Activated CD4-positive, alpha-beta T cell treated with anti-CD3 and anti-CD28 coated beads, Interleukin-10, Interleukin-2, amounts not matched to agents 100 ng/mL and 50 ng/mL, durations not matched to agents 16 hours and 8 hours (primary cell): ENCODE data around the gene SGMS1.
"Not testable (repeated sequence)": the region's sequence is repeated elsewhere in the genome, so short reads cannot be mapped to it uniquely, and the experiment has no call there.

Source experiments
- DNase-seq: peaks from one replicate; pipeline ENCODE4 v3.0.0-alpha.2; 2020

Gene SGMS1

DNA sequence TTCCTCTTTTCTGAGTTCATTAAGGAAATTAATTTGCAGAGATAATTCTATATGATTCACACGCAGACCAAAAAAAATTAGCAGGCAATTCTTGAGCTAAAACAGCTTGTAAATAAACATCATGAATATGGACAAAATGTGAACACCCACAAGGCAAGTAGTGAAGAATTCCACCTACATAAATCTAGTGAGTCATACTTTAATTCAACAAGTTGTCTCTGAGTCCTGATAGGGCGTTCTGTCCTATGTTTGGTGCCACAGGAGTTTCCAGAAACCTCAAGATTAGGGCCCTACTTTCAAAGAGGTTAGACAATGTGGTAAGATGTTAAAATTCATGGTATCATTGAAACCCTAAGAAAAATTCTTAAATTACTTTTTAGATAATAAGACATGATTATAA, 122.3 kb downstream of the SGMS1 start:
- DNase-seq = peak; percentile 29

DNA sequence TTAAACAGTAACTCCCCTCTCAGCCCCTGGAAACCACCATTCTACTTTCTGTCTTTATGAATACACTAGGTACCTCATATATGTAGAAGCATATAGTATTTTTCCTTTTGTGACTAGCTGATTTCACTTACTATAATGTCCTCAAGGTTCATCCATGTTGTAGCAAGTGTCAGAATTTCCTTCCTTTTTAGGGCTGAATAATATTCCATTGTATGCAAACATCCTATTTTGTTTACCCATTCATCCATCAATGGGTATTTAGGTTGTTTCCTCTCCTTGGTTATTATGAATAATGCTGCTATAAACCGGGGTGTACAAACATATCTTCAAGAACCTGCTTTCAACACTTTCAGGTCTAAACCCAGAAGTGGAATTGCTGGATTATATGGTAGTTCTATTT, 125.3 kb downstream of the SGMS1 start:
- no peak for DNase-seq

DNA sequence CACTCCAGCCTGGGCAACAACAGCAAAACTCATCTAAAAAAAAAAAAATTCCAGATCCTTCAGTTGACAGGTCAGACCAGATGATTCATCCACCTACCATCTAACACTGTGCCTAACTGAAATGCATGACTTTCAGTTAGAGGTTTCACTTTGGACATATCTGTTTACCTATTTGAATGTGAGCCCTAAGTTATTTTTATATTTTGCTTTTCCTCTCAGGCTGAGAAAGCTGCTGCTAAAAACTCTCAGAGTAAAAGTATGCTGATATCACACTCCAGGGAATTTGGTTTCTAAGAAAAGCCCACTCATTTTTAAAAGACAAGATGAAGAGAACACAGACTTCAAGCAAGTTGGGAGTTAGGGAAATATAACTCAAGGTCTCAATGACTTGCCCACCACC, 126.0 kb downstream of the SGMS1 start:
- DNase-seq = peak; percentile 78

DNA sequence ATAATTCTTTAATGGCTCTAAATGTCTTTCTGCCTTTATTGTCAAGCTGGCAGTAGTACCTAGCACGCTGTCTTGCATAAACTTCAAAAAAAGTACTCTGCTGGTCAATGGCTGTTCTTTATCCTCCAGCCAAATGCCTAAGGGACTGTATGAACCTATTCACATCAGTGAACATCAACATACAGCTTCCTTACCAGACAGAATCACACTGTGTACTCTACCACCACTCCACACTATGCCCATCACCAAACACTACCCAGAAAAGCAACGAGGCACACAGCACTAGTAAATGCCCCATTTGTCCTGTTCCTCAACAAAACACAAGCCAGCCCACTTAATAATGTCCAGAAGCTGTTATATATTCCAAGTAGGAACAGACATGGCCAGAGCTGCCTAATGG, 127.5 kb downstream of the SGMS1 start:
- DNase-seq = no peak

DNA sequence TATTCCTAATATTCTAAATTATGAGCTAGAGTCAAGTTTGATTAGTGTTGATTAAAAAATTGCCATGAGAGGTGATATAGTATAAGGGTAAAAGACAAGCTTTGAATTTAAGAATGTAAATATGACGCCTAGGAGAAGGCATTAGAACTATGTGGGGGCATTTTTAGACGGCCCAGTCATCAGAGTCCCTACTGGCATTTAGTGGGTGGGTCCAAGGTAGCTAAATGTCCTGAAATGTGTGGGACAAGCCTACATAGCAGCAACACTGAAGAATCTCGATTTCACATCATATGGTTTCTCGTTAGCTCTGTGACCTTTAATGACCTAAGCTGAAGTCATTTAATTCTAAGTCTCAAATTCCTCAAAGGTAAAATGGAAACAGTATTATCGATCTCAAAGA, 133.5 kb downstream of the SGMS1 start:
- no peak for DNase-seq

DNA sequence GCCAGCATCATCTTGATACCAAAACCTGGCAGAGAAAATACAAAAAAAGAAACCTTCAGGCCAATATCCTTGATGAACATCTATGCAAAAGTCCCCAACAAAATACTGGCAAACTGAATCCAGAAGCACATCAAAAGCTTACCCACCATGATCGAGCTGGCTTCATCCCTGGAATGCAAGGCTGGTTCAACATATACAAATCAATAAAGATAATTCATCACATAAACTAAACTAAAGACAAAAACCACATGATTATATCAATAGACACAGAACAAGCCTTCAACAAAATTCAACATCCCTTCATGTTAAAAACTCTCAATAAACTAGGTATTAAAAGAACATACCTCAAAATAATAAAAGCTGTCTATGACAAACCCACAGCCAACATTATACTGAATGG, 139.2 kb downstream of the SGMS1 start:
- not testable (repeated sequence) for DNase-seq

DNA sequence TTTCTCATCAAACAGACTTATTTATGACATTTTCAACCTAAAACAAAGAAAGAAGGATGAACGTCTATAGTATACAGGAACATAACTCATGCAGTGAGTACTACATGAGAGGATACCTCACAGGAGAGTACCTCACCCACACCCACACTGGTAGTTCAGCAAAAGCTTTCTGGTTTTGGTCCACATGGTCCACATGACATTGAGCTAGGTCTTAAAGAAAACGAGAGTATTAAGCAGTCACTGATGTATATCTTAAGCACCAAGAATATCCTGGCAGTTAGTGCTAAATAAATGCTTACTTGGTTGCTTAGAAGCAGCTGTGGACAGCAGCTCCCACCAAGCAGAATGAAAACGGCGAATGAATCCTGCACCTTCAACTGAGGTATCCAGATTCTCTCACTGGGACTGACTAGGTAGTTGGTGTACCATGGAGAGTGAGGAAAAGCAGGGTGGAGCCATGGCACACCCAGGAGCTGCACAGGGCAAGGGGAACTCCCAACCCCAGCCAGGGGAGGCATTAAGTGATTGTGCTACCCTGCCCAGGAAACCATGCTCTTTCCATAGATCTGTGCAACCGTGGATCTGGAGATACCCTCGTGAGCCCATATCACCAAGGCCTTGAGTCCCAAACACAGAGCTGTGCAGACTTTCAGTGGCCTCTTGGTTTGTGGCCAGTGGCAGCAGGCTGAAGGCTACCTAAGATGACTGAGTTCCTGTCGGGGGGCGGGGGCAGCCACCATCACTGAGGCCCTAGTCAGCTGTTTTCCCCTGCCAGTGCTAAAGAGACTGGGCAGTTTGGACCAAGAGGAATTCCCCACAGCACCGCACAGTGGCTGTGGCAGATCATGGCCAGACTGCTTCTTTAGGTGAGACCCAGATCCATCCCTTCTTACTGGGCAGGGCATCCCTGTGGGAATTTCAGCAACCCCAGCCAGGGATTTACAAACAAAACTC, 143.4 kb downstream of the SGMS1 start:
- no peak for DNase-seq

DNA sequence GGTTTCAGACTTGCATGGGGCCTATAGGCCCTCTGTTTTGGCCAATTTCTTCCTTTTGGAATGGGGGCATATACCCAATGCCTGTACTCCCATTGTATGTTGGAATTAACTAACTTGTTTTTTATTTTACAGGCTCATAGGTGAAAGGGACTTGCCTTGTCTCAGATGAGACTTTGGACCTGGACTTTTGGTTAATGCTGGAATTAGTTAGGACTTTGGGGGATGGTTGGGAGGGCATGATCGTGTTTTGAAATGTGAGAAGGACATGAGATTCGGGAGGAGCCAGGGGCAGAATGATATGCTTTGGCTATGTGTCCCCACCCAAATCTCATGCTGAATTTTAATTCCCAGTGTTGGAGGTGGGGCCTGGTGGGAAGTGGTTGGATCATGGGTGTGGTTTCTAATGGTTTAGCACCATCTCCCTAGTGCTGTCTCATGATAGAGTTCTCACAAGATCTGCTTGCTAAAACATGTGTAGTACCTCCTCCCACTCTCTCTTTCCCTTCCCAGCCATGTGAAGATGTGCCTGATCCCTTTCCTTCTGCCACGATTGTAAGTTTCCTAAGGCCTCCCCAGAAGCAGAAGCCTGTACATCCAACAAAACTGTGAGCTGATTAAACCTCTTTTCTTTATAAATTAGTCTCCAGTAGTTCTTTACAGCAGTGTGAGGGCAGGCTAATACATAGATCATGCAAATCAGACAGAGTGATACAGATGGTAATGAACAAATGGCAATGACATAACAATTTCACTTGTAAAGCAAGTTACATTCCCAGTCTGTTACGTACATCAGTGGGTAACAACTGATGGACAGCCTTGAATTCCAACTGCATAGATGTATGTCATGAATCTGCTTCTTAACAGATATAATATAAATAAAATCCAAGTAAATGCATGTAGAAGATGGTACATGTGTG, 146.2 kb downstream of the SGMS1 start:
- no peak for DNase-seq

DNA sequence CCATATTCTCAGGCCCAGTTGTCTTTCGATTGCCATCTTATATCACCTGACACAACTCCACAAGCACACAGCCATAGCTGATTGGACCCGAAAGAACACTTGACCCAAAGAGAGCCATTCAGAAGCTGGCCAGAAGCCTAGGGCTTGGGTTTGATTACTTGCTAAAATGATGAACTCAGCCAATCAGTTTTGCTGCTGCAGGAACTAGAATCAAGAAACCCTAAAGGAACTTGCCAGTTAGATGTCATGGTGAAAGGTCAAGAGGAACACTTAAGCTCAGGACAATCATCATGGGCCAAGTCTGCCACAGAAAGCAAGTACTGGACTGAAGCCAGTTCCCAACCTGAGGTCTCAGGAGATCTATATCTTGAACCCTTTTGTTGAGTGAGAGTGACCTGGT, 150.0 kb downstream of the SGMS1 start:
- DNase-seq = no peak

DNA sequence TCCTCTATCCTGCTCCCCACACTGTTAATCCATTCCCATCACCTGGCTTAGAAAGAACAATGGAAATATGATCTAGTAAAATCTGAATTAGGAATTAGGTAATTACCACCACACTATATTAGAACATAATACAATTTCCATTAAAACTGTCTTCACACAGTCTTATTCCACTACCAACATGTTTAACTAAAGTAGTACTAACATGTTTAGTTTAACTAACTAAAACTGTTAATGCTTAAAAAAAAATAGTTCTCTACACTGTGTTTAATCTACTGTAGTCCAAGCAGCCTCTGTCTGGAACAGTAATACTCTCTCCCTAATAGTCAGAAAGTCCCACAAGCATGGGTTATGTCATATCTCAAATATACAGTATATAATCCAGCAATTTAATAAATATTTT, 150.8 kb downstream of the SGMS1 start:
- no peak for DNase-seq

DNA sequence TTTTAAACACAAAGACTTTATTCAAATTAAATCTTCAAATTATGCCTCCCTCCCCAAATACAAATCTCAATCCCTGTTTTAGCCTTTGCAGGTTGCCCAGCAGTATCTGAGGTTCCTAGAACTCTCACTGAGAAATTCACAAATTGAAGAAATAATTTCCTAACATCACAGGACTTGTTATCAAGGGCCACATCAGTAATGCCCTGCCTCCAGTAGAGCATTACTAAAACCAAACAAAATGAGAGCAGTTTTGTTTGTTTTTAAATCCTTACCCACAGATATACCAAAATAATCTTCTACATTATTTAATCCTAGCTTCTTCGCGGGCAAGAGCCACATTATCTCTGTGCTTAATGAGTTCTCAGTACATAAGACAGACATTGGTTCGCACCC, 152.2 kb downstream of the SGMS1 start:
- DNase-seq = no peak

DNA sequence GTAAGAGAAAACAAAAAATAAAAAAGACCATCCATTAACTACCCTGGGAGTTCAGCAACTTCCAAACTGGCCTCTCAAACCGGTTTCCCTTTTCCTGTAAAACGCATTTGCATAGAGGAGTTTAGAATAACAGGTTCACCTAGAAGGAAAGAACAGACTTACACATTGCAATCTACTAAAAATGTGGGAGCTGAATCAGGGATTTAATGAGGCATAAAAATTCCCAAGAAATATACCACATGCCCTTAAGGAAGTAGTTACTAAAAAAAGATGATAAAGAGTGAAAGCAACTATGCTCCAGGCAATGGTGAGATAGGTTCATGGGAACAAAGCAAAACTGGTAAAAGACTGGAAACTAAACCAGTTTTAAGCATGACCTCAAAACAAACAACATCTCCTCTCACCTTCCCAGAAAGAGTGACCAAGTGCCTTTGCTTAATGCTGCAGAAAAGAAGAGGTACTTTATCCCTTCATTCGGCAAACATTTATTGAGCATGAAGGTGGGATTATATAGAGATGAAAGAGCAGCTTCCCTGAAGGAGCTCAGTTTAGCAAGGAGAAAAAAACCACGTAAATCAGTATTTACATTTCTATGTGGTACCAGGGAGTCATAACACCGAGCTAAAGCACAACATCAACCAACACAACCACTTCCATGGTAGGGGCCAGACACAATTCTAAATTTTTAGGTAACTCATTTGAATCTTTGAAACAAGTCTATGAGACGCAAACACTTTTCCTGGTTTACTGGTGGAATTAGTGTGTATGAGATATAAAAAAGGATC, 152.8 kb downstream of the SGMS1 start:
- no peak for DNase-seq

DNA sequence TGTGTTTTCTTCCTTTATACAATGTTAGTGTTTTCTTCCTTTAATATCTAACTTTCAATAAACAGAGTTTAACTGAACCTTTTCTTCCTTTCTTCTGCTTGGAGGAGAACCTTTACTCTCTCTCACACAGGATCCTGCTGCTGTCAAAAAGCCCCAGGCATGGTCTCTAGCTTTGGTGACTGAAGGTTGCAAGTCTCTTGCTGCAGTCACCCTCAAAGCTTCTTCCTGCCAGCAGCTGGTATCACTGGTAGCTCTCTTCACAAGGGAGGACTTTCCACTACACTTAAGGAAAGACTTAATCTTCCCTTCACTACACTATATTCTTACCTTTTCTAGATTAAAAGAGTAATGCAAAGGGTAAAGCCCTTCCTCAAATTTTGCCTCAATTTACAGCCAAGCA, 153.4 kb downstream of the SGMS1 start:
- DNase-seq = peak; percentile 19

DNA sequence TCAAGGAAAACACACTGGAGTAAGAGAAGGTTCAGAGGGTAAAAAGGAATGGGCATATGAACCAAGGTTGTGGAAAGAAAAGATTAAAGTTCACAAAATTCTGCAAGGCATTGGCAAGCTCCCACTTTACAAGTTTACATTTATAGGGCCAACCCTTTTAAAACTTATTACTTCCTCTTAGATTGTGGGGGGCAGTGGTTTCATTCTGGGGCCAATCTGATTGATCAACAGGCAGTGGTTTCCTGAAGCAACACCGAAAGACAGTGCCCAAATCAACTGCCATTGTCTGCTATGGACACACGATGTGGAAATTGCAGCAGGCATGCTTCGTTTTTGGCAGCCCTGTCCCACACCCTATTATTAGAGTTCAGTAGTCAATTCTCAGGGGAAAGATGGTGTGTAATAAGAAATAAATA, 154.0 kb downstream of the SGMS1 start:
- peak; percentile 4 for DNase-seq

DNA sequence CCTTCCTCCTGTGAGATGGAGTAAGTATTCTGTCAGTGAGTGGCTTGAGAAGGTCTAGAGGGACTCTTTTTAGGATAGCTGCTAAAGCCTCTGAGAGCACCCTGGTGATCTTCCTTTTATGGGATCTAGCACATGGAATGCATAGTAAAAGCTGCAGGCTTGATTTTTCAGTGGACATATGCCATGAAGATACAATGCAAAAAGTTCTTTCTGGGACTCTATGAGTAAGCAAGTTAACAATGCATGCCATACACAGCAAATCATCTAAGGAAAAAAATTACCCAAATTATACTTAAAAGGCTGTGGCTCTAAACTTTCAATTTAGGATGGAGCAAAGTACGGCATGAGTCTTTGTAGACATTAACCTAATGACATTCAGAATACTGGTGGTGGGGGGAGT, 154.5 kb downstream of the SGMS1 start:
- DNase-seq = no peak

DNA sequence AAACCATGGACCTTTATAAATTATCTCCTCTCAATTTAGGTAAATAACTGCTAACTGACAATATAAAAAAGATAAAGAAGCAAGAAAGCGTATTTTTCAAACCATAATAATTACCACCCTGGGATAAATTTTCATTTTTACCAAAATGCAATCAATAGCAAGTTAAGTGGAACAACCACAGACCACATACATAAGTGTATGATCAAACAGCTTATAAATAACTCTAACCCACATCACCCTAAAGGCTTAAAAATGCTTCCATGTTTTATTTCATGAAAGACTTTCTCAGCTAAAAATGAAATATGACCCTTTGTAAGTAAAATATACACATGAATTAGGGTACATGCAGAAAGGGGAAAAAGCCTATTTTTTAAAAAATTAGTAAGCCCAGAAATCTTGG, 156.5 kb downstream of the SGMS1 start:
- DNase-seq = no peak

DNA sequence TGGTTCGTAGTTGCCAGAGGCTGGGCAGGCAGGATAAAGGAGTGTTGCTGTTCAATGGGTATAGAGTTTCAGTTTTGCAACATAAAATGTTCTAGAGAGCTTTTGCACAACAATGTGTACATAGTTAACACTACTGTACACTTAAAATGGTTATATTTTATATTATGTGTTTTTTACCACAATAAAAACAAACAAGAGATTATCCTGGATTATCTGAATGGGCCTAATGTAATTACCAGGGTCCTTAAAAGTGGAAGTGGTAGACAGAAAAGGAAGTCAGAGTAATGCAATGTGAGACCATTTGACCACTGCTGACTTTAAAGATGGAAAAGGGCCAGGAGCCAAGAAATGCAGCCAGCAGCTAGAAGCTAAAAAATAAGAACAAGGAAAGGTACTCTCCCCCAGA, 159.7 kb downstream of the SGMS1 start:
- DNase-seq = no peak

DNA sequence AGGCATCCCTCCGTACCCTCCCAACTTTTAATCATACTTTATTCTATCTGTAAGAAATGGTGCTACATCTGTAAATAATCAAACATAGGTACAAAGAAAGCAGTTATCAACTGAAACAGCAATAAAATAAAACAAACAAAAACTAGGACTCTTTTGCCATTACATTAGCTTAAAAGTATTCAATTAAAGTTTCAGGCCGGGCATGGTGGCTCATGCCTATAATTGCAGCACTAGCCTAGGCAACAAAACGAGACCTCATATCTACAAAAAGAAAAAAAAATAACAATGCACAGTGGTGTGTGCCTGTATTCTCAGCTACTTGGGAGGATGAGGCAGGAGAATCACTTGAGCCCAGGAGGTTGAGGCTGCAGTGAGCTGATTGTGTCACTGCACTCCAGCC, 161.9 kb downstream of the SGMS1 start:
- no peak for DNase-seq

DNA sequence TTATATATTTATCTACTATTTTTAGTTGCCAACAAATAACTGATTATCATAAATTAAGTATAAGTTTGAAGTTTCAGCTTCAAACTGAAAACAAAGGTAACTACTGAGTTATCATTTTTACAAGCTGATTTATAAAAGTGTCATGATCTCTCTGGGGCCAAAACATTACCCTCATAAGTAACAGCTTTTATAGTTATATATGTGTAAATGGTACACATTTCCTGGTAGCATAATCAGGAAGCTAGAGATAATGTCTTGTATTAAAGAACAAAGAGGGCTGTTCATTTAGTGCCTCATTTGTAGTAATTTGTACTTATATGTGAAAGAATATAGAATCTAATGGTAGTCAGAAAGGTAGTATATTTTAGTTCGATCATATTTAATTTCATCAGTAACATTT, 162.6 kb downstream of the SGMS1 start:
- DNase-seq = no peak

DNA sequence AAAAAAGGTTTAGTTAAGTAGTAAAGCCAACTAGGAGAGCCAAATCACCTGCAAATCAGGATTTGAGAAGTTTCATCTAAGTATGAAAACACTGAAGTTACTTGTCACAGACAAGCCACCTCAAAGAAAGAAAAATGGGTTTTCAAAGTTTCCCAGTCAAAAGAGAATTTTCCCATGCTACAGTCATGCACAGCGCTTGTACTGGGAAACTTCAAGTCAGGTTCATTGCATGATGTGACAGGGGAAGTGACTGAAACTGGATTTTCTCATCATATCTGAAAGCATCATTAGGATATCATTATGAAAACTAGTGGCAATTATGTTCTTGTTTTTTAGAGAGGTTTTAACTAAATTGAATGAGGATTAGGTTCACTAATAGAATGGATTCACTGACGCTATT, 167.0 kb downstream of the SGMS1 start:
- no peak for DNase-seq

DNA sequence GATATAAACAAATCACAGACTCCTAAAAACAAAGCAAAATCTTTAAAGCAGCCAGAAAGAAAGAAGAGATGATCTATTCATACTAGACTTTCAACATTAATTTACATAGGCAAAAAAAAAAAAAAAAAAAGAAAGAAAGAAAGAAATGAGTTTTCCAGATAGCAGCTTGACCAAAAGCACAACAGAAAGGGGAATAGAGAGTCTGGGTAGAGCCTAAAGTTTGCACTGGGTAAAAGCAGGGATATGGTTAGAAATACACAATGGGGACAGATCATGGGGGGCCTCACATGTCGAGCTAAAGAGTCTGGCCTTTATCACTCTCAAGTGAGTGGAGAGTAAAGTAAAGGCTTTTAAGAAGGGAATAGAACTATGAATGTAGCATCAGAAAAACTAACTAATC, 169.8 kb downstream of the SGMS1 start:
- no peak for DNase-seq

DNA sequence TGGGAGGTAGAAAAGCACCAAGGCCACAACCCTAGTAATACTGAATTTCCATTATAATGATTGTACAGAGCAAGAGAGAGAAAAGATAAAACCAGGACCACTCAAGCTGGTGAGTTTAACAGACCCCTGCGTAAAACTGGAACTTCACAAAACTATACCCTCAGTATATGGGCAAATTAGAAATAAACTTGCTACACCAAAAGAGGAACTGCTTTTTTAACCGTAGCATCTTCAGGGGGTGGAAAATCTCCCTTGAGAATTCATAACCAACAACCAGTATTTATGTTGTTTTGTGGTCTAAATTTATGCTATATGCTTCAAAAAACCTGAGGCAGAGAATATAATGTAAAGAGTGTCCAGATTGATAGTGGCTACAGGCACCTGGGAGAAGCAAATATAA, 171.2 kb downstream of the SGMS1 start:
- DNase-seq = no peak

DNA sequence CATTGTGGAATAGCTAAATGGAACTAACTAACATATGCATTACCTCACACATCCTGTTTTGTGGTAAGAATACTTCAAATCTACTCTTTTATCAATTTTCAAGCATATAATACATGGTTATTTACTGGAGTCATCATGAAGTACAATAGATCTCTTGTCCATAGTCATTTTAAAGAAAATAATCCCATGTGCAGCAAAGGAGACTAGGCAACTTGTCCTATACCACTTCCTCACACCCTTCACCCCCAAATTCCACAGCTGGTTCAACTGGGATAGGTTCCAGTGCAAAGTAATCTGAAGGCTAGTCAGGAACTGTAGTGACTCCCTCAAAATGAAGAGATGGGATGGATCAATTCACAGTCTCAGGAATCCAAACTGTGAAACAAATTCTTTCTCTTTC, 176.1 kb downstream of the SGMS1 start:
- DNase-seq = no peak
